Activated CD4-positive, alpha-beta T cell treated with anti-CD3 and anti-CD28 coated beads for 4 hours (primary cell): Measurements from ENCODE around the gene S1PR2.
"Not testable (repeated sequence)": the region's sequence is repeated elsewhere in the genome, so short reads cannot be mapped to it uniquely, and the experiment has no call there.

ENCODE experiments used
- DNase-seq, 2 donors: peaks; one replicate each; pipeline ENCODE4 v3.0.0-alpha.2; 2020

S1PR2 gene

GRCh38 chr19:10222201-10222890 lies 8.8 kb downstream of the S1PR2 start:
- DNase-seq = no peak

DNA sequence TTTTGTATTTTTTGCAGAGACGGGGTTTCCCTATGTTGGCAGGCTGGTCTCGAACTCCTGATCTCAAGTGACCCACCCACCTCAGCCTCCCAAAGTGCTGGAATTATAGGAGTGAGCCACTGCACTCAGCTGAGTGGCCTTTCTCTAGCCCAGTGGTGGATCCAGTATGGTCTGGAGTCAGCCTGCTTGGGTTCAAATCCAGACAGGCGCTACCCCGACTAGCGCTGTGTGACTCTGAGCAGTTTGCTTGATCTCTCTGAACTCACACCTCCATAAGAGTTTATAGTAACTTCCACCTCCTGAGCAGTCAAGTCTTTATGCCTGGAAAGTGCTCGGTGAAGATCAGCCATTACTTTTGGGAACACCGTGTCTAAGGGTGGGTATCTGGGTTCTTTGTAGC lies 10.4 kb downstream of the S1PR2 start:
- no peak for DNase-seq

- DNase-seq = peak; percentile 27 to 30
These were observed 11.5 kb downstream of the S1PR2 start for GRCh38 chr19:10219678-10220077.

DNA sequence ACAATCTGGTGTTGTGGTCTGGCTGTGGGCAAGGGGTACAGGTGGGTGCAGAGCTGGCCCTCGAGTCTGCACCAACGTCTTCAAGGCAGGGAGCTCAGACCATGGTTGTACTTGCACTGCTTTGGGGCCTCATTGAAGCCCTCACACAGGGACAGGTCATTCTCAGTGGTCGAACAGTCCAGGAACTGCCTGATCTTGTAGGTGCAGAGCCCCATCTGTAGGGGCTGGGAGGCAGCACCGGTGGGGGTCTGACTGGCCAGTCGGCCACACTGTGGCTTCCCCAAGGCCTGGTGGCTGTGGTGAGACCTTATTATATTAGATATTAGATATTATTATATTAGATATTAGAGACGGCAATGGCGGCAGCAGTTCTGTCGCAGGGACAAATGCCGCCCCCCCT lies 14.0 kb downstream of the S1PR2 start:
- DNase-seq = no peak

- DNase-seq = no peak
These were observed 16.3 kb downstream of the S1PR2 start for GRCh38 chr19:10214784-10215183.

GRCh38 chr19:10211691-10212090 lies 19.4 kb downstream of the S1PR2 start:
- DNase-seq = no peak

DNA sequence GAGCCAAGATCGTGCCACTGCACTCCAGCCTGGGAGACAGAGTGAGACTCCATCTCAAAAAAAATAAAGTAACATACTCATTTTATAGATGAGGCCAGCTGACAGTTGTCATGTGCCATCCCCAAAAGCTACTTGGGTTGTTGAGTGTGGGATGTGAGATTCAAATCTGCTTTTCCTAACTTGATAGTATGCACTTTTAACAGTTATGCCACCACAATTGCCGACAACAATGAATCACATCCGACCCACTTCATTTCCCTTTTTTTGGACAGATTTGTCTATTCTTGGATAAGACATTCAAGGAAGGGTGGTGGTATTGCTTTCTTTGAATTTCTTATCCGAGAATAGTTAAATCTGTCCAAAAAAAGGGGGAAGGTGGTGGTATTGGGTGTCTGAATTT lies 20.1 kb downstream of the S1PR2 start:
- DNase-seq = no peak

- no peak for DNase-seq
These were observed 21.8 kb downstream of the S1PR2 start for GRCh38 chr19:10209315-10209714.

GRCh38 chr19:10207026-10207425 lies 24.1 kb downstream of the S1PR2 start:
- no peak for DNase-seq

DNA sequence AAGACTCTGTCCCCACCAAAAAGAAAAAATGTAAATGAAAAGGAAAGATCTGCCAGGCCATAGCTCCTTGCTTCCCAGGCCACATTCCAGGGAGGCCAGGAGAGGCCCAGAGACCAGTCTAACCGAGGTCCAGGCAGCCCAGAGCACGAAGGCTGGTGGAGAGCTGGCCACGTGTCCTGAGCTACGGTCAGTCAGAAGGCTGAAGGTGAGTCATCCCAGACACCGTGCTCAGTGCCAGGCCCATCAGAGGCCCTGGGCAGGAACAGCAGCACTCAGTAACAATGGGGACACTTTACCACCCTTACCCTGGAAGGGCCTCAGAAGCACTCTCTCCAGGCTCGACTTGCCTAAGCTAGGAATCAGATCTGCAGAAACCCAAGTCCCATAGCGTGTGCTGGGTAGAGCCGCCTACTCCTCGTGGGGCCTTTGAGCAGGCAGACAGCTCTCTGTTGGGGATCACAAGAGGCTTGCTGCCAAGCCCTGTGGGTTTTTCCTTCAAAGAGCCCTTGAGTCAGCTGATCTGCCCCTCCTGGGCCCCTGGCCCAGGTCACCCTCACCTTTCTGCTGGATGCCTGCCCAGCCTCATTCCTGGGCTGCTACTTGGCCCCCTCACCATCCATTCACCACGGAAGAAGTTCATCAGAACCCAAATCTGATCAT lies 24.8 kb downstream of the S1PR2 start:
- DNase-seq = no peak

- DNase-seq = no peak
These were observed 25.5 kb downstream of the S1PR2 start for GRCh38 chr19:10205636-10206035.

GRCh38 chr19:10203686-10204085 lies 27.4 kb downstream of the S1PR2 start:
- DNase-seq = no peak

- no peak for DNase-seq
These were observed 30.0 kb downstream of the S1PR2 start for GRCh38 chr19:10201176-10201575.

GRCh38 chr19:10200101-10200500 lies 31.0 kb downstream of the S1PR2 start:
- not testable (repeated sequence) for DNase-seq

DNA sequence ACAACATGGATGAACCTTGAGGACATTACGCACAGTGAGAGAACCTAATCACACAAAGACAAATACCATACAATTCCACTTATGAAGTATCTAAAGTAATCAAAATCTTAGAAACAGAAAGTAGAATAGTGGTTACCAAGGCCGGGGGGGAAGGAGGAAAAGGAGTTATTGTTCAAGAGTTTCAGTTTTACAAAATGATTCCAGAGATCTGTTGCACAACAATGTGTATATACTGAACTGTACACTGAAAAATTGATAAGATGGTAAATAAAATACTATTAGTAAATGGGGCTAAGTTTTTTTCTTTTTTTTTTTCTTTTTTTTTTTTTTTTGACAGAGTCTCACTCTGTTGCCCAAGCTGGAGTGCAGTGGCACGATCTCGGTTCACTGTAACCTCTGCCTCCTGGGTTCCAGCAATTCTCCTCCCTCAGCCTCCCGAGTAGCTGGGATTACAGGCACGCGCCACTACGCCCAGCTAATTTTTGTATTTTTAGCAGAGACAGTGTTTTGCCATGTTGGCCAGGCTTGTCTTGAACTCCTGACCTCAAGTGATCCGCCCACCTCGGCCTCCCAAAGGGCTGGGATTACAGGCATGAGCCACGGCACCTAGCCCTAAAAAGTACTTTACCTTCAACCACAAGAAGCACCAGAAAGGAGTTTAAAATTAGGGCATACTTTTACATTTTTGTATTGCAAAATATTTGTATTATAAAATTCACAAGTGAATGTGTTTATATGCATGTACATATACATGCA lies 32.1 kb downstream of the S1PR2 start:
- DNase-seq = not testable (repeated sequence)

GRCh38 chr19:10195199-10195519 lies 36.0 kb downstream of the S1PR2 start:
- no peak for DNase-seq

DNA sequence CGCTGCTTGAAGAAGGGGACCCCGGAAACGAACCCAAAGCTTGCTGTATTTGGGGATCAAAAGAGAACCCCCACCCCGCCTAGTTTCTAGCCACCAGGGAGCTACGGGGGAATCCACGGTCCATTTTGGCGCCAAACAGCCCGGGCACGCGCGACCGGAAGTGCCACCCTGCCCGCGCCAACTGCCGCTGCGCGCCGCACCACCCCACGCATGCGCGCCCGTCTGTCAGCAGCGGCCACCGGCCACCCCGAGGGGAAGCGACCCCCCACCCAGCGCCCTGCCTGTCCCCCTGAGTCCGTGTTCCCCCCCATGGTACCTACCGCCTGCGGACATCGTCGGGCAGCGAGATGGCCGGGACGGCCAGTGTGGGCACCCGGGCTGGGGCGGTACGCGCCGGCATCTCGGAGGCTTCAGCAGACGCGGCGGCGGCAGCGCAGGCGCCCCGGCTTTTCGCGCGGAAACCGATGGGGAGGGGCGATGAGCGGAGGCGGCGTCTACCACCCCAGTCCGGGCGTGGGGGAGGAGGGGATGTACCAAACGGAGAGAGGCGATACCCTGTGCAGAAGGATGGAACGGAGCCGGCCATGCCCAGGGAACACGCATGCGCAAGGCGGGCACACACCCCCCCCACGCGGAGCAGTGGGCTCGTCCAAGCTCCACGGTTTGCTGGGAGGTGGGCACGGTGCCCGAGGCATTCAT lies 36.5 kb downstream of the S1PR2 start, which contains the start of gene DNMT1:
DNMT1 (minus strand) TSS at position 454 of the 699 bp plus-strand sequence; CDS start at position 400, 54 bp downstream.
- DNase-seq = peak; percentile 96 to 98

GRCh38 chr19:10193790-10194499 lies 37.2 kb downstream of the S1PR2 start:
- peak in 1 of 2 donors; percentile 21 for DNase-seq

DNA sequence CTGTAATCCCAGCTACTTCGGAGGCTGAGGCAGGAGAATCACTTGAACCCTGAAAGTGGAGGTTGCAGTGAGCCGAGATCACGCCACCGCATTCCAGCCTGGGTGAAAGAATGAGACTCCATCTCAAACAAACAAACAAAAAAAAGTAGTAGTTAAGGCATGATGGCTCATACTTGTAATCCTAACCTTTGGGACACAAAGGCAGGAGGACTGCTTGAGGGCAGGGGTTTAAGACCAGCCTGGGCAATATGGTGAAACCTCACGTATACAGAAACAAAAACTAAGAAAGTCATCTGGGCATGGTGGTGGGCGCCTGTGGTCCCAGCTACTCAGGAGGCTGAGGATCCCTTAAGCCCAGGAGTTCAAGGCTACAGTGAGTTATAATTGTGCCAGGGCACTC lies 38.2 kb downstream of the S1PR2 start:
- DNase-seq = no peak

DNA sequence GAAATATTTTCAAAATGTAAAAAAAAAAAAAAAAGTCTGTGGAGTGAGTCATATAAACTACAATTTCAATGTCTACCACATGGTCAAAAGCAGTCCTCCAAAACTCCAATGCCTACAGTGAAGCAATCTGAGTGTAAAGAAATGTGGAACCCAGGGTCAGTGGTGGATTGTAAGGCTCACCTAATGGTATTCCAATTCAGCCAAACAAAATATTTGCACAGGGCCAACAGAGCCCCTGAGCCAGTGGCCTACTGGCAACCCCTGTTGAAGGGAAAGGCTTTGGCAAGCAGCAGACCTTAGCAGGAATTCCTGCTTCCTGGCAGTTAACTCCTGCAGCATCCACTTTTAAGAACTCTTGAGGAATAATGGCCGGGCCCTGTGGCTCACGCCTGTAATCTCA lies 39.8 kb downstream of the S1PR2 start:
- DNase-seq = no peak

DNA sequence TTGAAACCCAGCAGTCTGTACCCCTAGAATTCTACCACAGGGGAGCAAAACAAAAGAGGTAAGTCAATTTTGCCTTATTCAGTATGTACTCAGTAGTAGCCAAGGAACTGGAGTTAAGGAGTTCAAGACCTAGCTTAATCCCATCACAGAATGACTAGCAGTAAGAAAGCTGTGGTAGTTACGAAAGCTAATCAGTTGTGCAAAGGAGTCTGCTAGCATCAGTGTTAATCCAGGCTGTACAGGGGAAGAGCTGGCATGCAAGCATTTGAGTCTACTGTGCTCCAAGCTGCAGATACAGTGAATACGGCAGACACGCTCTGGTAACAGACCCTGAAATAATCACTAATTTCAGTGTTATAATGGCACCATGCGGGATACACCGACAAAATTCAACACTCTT lies 41.1 kb downstream of the S1PR2 start:
- no peak for DNase-seq

GRCh38 chr19:10189616-10190015 lies 41.5 kb downstream of the S1PR2 start:
- no peak for DNase-seq

GRCh38 chr19:10187315-10187714 lies 43.8 kb downstream of the S1PR2 start:
- DNase-seq = no peak
